HG03159 (cell line): ENCODE measurements around the gene CD274.
A peak's percentile ranks its signal among the peaks of the same experiment; 100 is the strongest.
"Not testable (repeated sequence)": the region's sequence is repeated elsewhere in the genome, so short reads cannot be mapped to it uniquely, and the experiment has no call there.

Source experiments
- ATAC-seq: cut with Tn5 transposase; IDR thresholded peaks from one replicate; pipeline ENCODE4 v1.9.1; 2021; ENCODE audit warnings: mild to moderate bottlenecking, moderate library complexity; ENCODE audit not compliant: unreplicated experiment

CD274 gene

DNA sequence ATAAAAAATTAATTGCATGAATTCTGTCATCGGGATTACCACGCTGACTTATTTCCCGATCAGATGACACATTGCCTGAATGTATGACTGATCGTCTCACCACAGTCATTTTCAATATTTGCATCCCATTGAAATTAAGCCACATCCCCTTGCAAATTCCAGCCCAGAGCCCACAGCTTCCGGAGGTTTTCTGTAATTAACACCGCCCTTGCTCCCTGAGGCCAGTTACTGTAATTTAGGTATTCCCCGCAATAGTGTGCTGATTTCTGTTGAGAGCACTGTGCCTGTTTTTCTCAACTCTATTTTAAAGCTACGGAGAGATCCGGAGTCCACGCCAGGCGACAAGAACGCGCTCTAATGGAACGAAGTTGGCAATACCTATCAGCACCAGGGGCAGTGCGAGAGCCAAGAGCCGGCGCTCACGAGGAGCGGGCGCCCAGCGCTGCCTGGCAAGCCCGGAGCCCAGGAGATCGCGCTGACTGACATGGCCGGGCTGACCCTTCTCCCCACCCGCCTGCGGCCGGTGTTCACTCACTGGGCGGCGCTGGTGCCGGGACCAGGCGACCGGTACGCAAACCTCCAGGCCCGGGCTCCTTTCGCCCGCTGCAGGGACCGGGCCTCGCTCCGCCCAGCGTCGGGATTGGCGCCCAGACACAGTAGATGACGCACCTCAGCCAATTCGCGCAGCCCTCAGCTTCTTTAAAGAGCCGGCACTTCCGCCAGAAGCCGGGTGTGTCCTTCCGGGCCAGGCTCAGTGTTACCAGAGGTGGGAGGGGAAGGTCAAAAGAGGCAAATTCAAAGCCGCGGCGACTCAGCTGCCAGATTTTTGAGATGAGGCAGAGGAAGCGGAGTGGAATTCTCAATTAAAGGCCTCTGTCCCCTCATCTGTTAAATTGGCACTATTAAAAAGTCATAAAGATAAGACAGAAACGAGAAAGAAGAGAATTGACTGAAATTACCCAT is 12.8 kb upstream of the CD274 start, which contains the start of gene PLGRKT:
Gene PLGRKT (minus strand): TSS at position 672 of the 963 bp plus-strand sequence. CDS start 5,948 bp downstream, outside the sequence.
- ATAC-seq = peak; percentile 81

DNA sequence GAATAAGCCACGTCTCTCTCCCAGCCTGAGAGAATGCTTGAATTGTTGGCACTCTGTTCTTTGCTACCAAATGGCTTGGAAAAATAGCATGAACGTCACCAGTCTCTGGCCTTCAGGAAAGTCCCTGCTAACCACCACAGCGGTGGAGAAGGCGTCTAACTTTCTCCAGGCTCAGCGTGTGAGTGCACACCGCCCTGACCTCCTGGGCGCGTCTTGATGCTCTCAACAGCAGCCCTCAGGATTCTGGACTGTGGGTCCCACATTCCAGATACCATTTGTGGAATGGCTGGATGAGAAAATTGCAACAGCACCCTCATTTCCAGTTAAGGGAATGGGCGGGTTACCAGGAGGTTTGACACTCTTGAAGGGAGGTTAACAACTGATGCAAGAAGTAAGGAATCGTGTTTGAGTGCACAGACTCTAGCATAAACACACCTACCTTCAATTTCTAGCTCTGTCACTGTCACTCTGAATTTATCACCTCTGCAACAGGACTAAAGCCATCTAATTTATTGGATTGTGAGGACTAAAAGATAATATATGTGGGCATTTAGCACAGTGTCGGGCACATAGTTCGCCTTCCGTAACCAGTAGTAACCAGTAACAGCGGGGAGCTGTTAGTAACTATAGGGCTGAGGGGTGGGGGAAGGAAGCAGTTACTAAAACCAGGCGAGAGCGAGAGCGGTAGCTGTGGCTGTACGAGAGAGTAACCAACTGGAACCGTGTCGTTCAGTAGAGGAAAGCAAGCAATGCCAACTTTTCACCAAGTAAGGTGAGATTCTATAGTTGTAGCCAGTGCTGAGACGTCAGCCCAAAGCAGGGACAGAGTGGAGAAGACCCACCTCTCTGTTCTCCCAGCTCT is 11.8 kb upstream of the CD274 start:
- peak; percentile 69 for ATAC-seq

DNA sequence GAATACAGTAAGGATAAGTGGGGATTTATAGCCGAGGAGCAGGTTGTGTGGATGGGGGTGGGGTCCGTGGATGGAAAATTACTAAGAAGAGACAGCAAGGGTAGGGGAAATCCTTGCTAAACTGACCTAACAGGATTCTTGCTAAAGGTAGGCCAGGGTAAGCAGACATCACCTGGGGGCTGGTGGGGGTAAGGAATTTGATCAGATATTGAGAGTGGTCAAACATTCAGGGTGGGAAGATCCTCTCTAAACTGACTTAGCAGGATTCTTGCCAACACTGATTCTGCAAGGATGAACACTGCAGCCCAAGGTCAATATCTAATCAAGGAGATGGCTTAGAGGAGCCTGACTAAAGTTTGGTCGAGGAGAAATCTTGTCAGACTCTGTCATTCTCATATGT is 9.9 kb upstream of the CD274 start:
- no peak for ATAC-seq

DNA sequence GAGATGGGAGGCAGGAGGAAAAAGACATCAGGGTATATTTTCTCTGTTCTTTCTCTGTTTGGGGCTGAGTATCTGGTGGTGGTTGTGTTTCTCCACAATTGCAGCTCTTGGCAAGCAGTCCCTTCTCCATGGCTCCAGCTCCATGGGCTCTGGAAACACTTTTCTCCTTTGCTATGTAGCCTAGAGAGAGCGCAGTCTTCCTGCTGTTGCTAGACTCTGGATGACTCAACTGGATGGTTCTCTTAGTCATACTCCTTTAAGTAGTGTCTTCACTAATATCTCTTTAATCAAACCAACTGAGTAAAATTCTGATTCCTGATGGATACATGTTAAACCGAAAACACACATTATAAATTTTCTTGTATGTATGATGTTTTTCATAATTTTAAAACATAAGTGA is 9.3 kb upstream of the CD274 start:
- ATAC-seq = no peak

DNA sequence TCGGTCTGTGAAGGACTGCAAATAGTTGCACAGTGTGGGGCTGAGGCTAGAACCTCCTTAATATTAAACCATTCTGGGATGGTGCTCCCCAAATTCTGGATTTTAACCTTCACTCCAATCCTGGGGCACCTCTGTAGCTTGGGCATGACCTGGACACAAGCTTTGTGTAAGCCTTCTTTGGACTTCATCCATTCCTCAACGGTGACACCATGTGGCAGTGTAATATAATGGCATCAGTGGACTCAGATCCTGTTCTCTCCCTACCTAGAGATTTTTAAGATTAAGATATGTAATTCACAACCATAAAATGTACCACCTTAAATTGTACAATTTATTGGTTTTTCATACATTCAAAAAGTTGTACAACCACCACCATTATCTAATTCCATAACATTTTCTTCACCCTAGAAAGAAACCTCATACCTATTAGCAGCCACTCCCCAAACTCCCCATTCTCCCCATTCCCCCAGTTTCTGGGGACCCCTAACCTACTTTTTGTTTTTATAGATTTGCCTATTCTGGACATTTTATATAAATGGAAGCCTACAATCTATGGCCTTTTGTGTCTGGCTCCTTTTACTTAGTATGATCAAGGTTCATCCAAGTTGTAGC is 7.8 kb upstream of the CD274 start:
- ATAC-seq = no peak

DNA sequence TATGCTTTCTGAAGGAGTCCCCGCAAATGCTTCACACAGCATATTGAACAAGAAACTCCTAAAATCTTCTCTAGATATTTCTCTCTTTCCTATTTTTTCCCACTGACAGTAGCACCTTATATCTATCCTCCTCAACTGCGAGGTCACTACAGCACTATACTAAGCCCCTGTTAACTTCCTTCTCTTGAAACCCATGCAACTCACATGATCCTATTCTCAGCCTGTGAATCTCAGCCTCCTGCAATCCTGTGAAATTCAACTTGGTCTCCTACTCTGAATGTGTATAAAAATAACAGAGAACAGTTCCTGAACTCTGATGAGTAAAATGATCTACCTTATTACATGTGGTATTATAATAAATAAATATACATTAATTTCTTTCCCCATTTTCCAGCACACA is 6.5 kb upstream of the CD274 start:
- no peak for ATAC-seq

DNA sequence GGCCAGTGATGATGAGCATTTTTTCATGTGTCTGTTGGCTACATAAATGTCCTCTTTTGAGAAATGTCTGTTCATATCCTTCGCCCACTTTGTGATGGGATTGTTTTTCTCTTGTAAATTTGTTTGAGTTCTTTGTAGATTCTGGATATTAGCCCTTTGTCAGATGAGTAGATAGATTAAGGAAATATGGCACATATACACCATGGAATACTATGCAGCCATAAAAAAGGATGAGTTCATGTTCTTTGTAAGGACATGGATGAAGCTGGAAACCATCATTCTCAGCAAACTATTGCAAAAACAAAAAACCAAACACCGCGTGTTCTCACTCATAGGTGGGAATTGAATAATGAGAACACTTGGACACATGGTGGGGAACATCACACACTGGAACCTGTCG is 5.2 kb upstream of the CD274 start:
- not testable (repeated sequence) for ATAC-seq

DNA sequence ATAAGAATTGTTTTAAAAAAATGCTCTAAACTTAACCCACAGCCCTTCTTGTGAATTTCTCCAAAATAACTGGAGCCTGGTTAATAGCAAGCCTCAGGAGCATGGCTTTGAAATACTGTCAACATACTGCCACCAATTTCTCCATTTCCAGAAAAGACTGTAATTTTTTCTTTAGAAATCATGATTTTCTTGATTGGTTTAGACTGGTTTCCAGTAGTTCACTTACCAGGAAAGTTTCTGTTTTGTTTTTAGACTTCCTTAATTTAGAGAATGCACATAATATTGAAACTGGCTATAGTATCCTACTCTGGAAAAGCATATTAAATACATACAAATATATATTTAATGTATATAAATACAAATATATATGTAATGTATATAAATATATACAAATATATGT is 4.5 kb upstream of the CD274 start:
- ATAC-seq = no peak

DNA sequence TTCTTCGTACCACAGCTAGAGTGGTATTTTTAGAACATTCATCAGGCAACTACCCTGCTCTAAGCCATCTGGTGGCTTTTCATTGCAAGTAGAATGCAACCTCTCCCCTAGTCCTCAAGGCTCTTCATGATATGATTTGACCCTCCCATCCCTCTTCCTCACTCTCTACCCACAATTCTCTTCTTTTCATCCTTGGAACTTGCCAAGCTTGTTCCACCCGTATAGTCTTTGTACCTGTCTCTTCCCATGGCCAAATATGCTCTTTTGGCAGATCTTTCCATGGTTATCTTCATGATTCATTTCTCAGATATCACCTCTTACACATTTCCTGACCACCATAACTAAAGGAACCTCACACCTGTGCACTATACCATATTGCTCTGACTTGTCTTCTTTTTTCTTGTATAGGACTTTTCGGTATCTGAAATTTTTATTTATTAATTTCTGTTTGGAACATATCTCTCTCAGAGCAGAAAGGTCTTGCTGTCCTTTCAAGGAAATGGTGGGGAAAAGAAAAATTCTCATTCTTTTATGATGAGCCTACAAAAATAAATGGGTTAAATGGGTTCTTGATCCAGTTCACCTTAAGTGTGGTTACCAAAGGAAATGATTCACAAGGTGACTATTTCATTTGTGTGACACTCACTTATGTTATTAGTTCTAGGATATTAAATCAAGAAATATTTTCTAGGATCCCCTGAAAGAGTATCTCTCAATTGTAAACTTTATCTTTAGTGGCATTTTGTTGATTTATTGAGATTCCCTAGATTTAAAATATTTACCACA is 3.7 kb upstream of the CD274 start:
- ATAC-seq = no peak

DNA sequence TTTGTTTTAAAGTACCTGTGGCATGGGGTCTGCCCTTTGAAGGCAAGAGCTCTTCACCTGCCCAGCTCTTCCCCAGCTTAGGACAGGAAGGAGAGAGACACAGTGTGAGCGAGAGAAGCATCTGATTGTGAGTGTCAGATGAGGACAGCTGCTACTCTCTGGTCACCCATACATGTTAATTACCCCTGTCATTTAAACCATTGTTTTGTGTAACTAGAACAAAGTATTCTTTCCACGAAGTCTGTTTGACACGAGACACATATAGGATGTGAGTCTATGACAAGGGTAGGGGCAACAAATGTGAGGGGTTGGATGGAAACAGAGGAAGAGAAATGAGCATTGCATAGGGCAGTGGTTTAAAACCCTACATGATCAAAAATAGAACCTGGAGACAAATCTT is 3.0 kb upstream of the CD274 start:
- ATAC-seq = no peak

DNA sequence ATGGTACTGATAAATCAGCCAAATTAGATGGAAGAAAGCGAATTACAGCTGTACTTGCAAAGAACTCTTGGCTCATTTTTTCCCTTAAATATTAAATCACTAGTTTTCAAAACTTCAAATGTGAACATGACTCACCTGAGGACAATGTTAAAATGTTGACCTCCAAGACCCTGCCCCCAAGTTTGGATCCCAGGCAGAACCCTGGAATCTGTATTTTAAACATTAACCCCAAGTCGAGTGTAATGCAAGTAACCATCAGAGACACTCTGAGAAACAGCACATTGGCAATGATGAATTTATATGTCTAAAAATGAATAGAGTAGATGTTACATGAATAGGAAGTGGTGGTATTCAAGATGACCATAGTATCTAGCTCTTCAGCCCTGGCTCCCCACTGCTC is 2.3 kb upstream of the CD274 start:
- ATAC-seq = no peak

DNA sequence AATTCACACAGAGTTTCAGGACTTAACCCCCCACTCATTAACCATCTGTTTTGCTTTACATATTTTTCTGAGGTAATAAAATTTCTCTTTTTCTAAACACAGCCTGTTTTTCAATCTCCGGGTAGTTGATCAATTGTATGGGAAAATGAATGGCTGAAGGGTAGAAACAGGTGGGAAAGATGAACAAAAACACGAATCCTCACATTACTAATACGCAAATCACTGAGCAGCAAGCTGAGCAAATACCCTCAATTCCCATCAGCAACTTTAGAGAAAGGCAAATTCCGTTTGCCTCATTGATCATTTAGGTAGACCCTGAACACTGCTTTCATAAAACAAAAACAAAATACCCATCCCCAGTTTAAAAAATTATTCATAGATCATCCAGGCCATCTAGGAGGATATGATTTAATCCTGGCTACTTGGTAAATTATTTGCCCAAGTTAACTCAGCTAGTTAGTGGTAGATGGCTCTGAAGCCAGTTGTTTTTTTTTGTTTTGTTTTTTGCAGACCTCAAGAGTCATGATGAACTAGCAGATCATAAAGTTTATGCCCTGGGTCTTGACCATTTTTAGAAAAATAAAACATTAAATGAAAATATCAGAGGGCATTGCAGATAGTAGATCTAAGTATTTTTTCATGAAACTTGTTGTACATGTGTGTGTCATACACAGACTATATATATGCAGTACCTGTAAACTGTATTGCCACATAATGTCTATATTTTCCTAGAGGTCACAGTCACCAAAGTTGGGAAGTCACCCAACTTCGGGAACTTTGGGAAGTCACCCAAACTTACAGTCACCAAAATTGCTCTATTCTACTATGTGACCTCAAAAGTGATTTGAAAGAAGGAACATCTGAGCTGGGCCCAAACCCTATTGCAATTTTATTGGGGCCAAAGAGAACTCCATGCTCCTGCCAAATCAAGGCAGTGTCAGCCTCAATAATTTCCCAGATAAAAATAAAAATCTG is 1.6 kb upstream of the CD274 start:
- no peak for ATAC-seq

DNA sequence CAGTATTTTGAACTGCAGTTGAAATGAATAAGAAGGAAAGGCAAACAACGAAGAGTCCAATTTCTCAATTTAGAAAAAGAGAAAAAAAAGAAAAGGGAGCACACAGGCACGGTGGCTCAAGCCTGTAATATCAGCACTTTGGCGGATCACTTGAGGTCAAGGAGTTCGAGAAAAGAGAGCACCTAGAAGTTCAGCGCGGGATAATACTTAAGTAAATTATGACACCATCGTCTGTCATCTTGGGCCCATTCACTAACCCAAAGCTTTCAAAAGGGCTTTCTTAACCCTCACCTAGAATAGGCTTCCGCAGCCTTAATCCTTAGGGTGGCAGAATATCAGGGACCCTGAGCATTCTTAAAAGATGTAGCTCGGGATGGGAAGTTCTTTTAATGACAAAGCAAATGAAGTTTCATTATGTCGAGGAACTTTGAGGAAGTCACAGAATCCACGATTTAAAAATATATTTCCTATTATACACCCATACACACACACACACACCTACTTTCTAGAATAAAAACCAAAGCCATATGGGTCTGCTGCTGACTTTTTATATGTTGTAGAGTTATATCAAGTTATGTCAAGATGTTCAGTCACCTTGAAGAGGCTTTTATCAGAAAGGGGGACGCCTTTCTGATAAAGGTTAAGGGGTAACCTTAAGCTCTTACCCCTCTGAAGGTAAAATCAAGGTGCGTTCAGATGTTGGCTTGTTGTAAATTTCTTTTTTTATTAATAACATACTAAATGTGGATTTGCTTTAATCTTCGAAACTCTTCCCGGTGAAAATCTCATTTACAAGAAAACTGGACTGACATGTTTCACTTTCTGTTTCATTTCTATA is 602 bp upstream of the CD274 start:
- no peak for ATAC-seq

DNA sequence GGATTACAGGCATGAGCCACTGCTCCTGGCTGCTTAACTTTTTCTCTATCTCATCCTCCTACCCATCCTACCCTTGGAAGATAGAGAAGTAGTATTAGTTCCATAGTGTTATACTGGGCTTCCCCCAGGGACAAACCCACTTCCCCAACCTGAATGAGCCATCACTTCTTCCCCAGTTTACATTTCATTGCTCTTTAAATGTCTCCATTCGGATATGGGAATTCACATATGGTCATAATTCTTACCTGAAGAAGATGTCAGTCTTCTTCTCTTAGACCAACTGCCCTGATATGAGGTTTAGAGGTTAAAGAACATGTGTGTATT is 1.9 kb downstream of the CD274 start:
- no peak for ATAC-seq

DNA sequence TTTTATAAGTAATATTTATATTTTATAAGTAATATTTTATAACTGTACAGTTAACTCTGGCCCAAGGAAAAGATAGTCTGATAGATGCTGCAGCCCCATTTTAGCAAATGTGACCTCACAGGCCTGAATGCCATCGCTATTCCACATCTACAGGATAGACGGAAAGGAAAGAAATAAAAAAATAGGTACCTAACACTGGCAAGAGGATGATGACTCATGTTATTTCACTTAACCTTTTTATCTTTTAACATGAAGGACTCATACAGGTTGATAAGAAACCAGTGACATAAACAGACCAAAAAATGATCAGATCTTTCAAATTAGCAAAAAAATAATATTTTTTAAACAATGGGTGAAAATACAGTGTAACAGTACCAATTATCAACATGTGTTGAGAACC is 2.7 kb downstream of the CD274 start:
- ATAC-seq = no peak

DNA sequence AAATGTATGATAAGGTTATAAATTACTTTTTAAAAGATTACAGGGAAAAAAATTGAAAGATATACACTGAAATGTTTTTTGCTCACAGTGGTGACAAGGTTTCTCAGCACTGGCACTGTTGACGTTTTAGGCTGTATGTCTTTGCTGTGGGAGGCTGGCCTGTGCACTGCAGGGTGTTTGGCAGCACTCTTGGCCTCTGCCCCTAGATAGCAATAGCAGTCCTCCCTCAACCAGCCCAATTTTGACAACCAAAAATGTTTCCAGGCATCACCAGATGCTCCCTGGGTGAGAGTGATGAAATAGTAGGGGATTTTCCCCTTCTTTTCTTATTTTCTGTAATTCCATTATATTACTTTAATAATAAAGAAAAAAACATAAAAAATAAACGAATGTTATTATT is 3.3 kb downstream of the CD274 start:
- ATAC-seq = no peak

DNA sequence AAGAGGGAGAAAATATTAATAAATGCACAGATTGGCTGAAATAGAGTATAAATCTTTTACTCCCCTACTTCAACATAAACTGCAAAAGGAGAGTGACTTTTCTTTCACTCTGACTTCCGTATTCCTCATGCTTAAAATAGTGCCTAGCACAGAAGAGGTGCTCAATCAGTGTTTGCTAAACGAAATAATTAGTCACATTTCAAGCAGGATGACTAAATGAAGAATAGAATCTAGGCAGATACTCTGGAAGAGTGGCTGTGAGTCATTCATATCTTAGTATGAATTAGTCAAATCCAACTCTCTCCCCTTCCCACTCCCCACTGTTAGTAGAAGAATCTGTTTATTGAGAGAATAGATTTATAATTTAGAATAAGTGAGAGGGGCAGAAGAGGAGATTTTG is 4.8 kb downstream of the CD274 start:
- ATAC-seq = no peak

DNA sequence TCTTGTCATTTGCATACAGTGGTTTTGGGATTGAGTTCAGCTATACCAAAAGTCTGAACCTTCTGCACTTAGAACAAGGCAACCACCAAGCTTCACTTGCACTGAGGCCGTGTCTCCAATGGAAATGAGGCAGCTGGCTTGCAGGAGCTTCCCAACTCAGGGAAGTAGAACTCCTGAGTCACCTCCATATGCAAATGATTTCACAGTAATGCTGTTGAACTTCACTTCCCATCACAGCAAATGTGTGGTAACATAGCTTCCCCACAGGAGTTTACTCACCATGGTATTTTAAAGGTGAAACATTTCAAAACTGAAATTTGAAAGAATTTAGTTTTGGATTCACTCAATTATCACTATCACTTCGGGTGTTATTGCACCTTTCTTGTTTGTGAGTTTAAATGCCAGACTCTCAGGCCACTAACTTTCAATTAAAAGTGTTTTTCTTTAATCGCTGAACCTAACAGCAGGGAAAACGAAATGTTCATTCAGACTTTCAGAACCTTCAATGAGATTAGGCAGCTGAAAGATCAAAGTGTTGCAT is 9.0 kb downstream of the CD274 start:
- ATAC-seq = peak; percentile 54
